Measurements from ENCODE around the gene RNF181. TPM values are rescaled to one million over a fixed set of nuclear protein-coding genes. Genes with fewer than 3 reads are reported as not detected.

The RNF181 gene
- total and polyA plus RNA-seq, 2 of the 8 experiments (the other 6 are each of a cell fraction or from before 2014, with no cell fraction given): 97.2 to 514 TPM

GRCh38 chr2:85591563-85591962 lies 4.0 kb upstream of the RNF181 start:
- Histone ChIP-seq H2BK20ac (ENCODE audit: low read length) (no peak overlapping the region), H3K79me2 (ENCODE audit: control insufficient read depth in 1 of 2, insufficient read depth in 2 of 2, low read length in 2 of 2) (peaks cover 0 to 10% of the 10 kb centered on the region in 2 experiments; a peak in 3 of 4 replicates), H2AK5ac (ENCODE audit: low read depth, low read length) (0 out of 2 replicates have a peak overlapping the region, but pooled peaks have one; percentile 13), H4K20me1 (replicated peaks in 1 of 2; ENCODE audit: control insufficient read depth in 1 of 2, insufficient read depth in 2 of 2, low read length in 2 of 2) (peaks cover 0 to 2% of the 10 kb centered on the region in 2 experiments), H4K91ac (replicated peaks; ENCODE audit: insufficient read length, low read length) (no peak overlapping the region), H3K4me1 (replicated peaks in 1 of 4; ENCODE audit: control insufficient read depth in 3 of 4, insufficient read depth in 4 of 4, low read length in 3 of 4) (peaks cover 0 to 11% (median 3%) of the 10 kb centered on the region in 4 experiments; a peak in 4 of 7 replicates), H2BK15ac (ENCODE audit: low read length) (no peak overlapping the region), H2AFZ (ENCODE audit: low read length) (no peak overlapping the region), H3K4me2 (ENCODE audit: insufficient read depth in 1 of 2, low read depth in 2 of 2, low read length in 2 of 2) (no peak overlapping the region), H3K23ac (ENCODE audit: insufficient read length) (no peak overlapping the region), H3K9ac (replicated peaks in 1 of 4; ENCODE audit: extremely low read depth in 1 of 4, low read depth in 3 of 4, low read length in 3 of 4) (no peak overlapping the region), H3K4me3 (ENCODE audit: extremely low read depth in 1 of 4, insufficient read depth in 2 of 4, low read depth in 3 of 4, low read length in 4 of 4) (no peak overlapping the region), H3K14ac (ENCODE audit: insufficient read length) (no peak overlapping the region), H4K5ac (ENCODE audit: insufficient read length, low read depth, low read length) (no peak overlapping the region), H3K23me2 (ENCODE audit: low read depth, low read length) (peaks cover 13% of the 10 kb centered on the region), H3K79me1 (ENCODE audit: low read depth, low read length) (0 out of 2 replicates have a peak, but pooled peaks cover 2% of the 10 kb centered on the region), H3K18ac (ENCODE audit: extremely low read depth, low read length) (no peak overlapping the region), H2BK12ac (ENCODE audit: low read depth, low read length) (no peak overlapping the region), H4K8ac (ENCODE audit: extremely low read depth, insufficient read depth, low read length) (peak overlapping the region; percentile 36; the same call in 1 of the 2 replicates), H3K9me3 (ENCODE audit: insufficient read depth in 2 of 2, low read depth in 1 of 2, low read length in 1 of 2) (no peaks in the 10 kb centered on the region), H2BK5ac (ENCODE audit: low read depth, low read length) (no peak overlapping the region; the same call in 1 of the 2 replicates), H3K27me3 (replicated peaks in 1 of 4; ENCODE audit: control insufficient read depth in 3 of 4, extremely low read depth in 1 of 4, insufficient read depth in 3 of 4, low read length in 3 of 4) (peaks cover 0 to 3% (median 0%) of the 10 kb centered on the region in 4 experiments; a peak in 2 of 7 replicates), H3K36me3 (ENCODE audit: control insufficient read depth in 2 of 4, insufficient read depth in 4 of 4, low read length in 3 of 4) (no peaks in the 10 kb centered on the region), H3K4ac (replicated peaks; ENCODE audit: insufficient read length, low read depth, low read length) (no peak overlapping the region), H3K56ac (replicated peaks; ENCODE audit: insufficient read length, low read depth, low read length) (no peak overlapping the region), H2BK120ac (replicated peaks; ENCODE audit: low read depth, low read length) (no peak overlapping the region), H3K27ac (ENCODE audit: low read depth, low read length) (no peak overlapping the region)
- ChIA-PET POLR2A (ENCODE audit: partially characterized antibody) (interaction anchor here (0.9 to 1.6 kb wide), 8 partner anchors 10 to 51 kb away, joined by 3 to 8 read pairs (median 4); partner anchors contain the start of genes C2orf68, TMEM150A and USP39), CTCF (ENCODE audit: partially characterized antibody) (interaction anchor here (1.1 to 1.9 kb wide), 3 partner anchors 9 to 53 kb away, joined by 4 to 7 read pairs (median 4); partner anchors contain the start of genes MAT2A and VAMP8)
- DNase-seq (ENCODE audit: low read depth in 1 of 2, low spot score in 2 of 2) (no peak), FAIRE-seq (no peak)
- WGBS, 2 experiments (ENCODE audit: extremely low coverage in 1 of 2, insufficient coverage in 1 of 2, insufficient read length in 1 of 2, insufficient replicate concordance in 2 of 2, low coverage in 1 of 2, low lambda C conversion rate in 2 of 2, missing lambda C conversion rate in 1 of 2): 88% methylated on average over 12 of the region's 12 CpGs; no CpG with 5 or more reads in 1 of the 2 experiments
- no peak for TF ChIP-seq POU5F1 (IDR thresholded peaks at IDR 0.05; ENCODE audit: low read depth, low read length)
- no peak for TF ChIP-seq SP1 (IDR thresholded peaks at IDR 0.05; ENCODE audit: low read depth, low read length)
- TF ChIP-seq GTF2F1 (IDR thresholded peaks at IDR 0.05; ENCODE audit: borderline replicate concordance, low read depth, low read length): no peak
- TF ChIP-seq POLR2AphosphoS5 (IDR thresholded peaks at IDR 0.05; ENCODE audit: low read depth, low read length): no peak
- TF ChIP-seq USF2 (IDR thresholded peaks at IDR 0.05; ENCODE audit: low read length): no peak
- no peak for TF ChIP-seq SAP30 (IDR thresholded peaks at IDR 0.05; ENCODE audit: insufficient read depth, insufficient replicate concordance, low read length)
- TF ChIP-seq SIRT6 (IDR thresholded peaks at IDR 0.05; ENCODE audit: low read length): no peak
- TF ChIP-seq RFX5 (IDR thresholded peaks at IDR 0.05; ENCODE audit: borderline replicate concordance, low read depth, low read length): no peak
- TF ChIP-seq MAX (IDR thresholded peaks at IDR 0.05): no peak
- TF ChIP-seq CHD1 (IDR thresholded peaks at IDR 0.05; ENCODE audit: low read depth, low read length): no peak
- TF ChIP-seq TAF7 (optimal IDR thresholded peaks at IDR 0.05; ENCODE audit: borderline replicate concordance, low read depth, low read length): no peak
- no peak for TF ChIP-seq RXRA (IDR thresholded peaks at IDR 0.05; ENCODE audit: insufficient read depth, low read depth, low read length)

Data from H1 (cell line).